HG03139 (cell line): ENCODE data around the gene DGUOK.

Source experiments
- ATAC-seq: cut with Tn5 transposase; IDR thresholded peaks from one replicate; pipeline ENCODE4 v1.9.1; 2021; ENCODE audit not compliant: unreplicated experiment

The DGUOK gene

GRCh38 chr2:73946215-73946614, 19.5 kb downstream of the DGUOK start:
- no peak for ATAC-seq

- no peak for ATAC-seq
These were observed 20.0 kb downstream of the DGUOK start for GRCh38 chr2:73946666-73947065.

GRCh38 chr2:73947412-73948018, 20.8 kb downstream of the DGUOK start:
- ATAC-seq: no peak

GRCh38 chr2:73949802-73950201, 23.1 kb downstream of the DGUOK start:
- ATAC-seq: no peak

- ATAC-seq: no peak
These were observed 26.1 kb downstream of the DGUOK start for GRCh38 chr2:73952499-73953446.

- ATAC-seq: no peak
These were observed 29.7 kb downstream of the DGUOK start for GRCh38 chr2:73956218-73956865.

- ATAC-seq: no peak
These were observed 34.6 kb downstream of the DGUOK start for GRCh38 chr2:73961274-73961673.

GRCh38 chr2:73961823-73962615, 35.3 kb downstream of the DGUOK start:
- ATAC-seq: no peak

- no peak for ATAC-seq
These were observed 36.1 kb downstream of the DGUOK start for GRCh38 chr2:73962798-73963197.

GRCh38 chr2:73963385-73964120, 36.9 kb downstream of the DGUOK start:
- no peak for ATAC-seq

- no peak for ATAC-seq
These were observed 37.5 kb downstream of the DGUOK start for GRCh38 chr2:73964223-73964622.

- no peak for ATAC-seq
These were observed 38.4 kb downstream of the DGUOK start for GRCh38 chr2:73965053-73965452.

- no peak for ATAC-seq
These were observed 41.8 kb downstream of the DGUOK start for GRCh38 chr2:73968357-73968937.

GRCh38 chr2:73969356-73969755, 42.7 kb downstream of the DGUOK start:
- ATAC-seq: no peak

- no peak for ATAC-seq
These were observed 43.6 kb downstream of the DGUOK start for GRCh38 chr2:73970141-73970803.

GRCh38 chr2:73970850-73971471, 44.3 kb downstream of the DGUOK start:
- peak; percentile 70 for ATAC-seq

- ATAC-seq: no peak
These were observed 45.0 kb downstream of the DGUOK start for GRCh38 chr2:73971722-73972121.

GRCh38 chr2:73972846-73973245, 46.2 kb downstream of the DGUOK start:
- ATAC-seq: no peak

GRCh38 chr2:73975731-73976130, 49.1 kb downstream of the DGUOK start:
- ATAC-seq: no peak
